Endothelial cell of umbilical vein (primary cell): ENCODE measurements around the gene SECTM1. TPM values are rescaled to one million over a fixed set of nuclear protein-coding genes. Genes with fewer than 3 reads are reported as not detected.

Source experiments
- BruUV-seq: library from RNA; stranded (reverse); fragments of 400-500 nt; replicated peaks from 2 replicates; lab custom pipeline; 2021; lab: Mats Ljungman, UMichigan
- CTCF ChIA-PET: fragments of 300-600, 350-600 bp; sonication (Branson Sonifier 250); formaldehyde crosslinking; loops from one replicate; lab custom pipeline; 2021; ENCODE audit warnings: antibody characterized with exemption, inconsistent platforms; lab: Charles Lee
- POLR2A ChIA-PET: fragments of 300-600, 350-600 bp; sonication (Branson Sonifier 250); formaldehyde crosslinking; loops from one replicate; lab custom pipeline; 2021; ENCODE audit warnings: antibody characterized with exemption, inconsistent platforms; lab: Charles Lee
- DNase-seq: peaks from one replicate; pipeline ENCODE4 v3.0.0-alpha.2; 2011; ENCODE audit warnings: low read depth, low spot score
- FAIRE-seq: peaks from 2 replicates; lab custom pipeline; 2011; peaks lifted over from hg19 to GRCh38; lab: Jason Lieb, UNC
- H2AFZ ChIP-seq: 2 replicates; pipeline ENCODE4 v1.6.0; 2012; ENCODE audit warnings: low read depth, low read length, control low read depth, inconsistent platforms
- H3K27ac ChIP-seq: 2 replicates; pipeline ENCODE4 v1.5.1; 2011; ENCODE audit warnings: low read depth, mild to moderate bottlenecking, control low read depth, low read length, moderate library complexity; ENCODE audit not compliant: insufficient read depth
- H3K27me3 ChIP-seq, 2 experiments: 2 replicates each; pipeline versions ENCODE4 v1.6.0 to v1.6.1; 2011; ENCODE audit warnings: low read length in 2 of 2, mixed read lengths in 1 of 2; ENCODE audit not compliant: control insufficient read depth in 2 of 2, insufficient read depth in 2 of 2
- H3K36me3 ChIP-seq, 2 experiments: 2 replicates in 1 of 2; 3 replicates in 1 of 2; pipeline ENCODE4 v1.5.1; 2011; ENCODE audit warnings: low read length in 2 of 2, mild to moderate bottlenecking in 1 of 2, moderate library complexity in 1 of 2; ENCODE audit not compliant: control insufficient read depth in 2 of 2, insufficient read depth in 2 of 2; ENCODE audit errors: extremely low read depth in 1 of 2
- H3K4me1 ChIP-seq: 3 replicates; pipeline ENCODE4 v1.5.1; 2011; ENCODE audit warnings: mild to moderate bottlenecking, low read length; ENCODE audit not compliant: control insufficient read depth, insufficient read depth; ENCODE audit errors: extremely low read depth
- H3K4me2 ChIP-seq: 2 replicates; pipeline ENCODE4 v1.6.1; 2011; ENCODE audit warnings: low read length, control low read depth, mixed read lengths; ENCODE audit not compliant: insufficient read depth
- H3K4me3 ChIP-seq, 3 experiments: fragments of 200-600 bp in 1 of 3; sonication (generic), shearing (Covaris generic) in 1 of 3; replicated peaks in 1 of 3; 2 replicates each; pipeline ENCODE4 v1.5.1; 2011 to 2016; ENCODE audit warnings: control low read depth in 3 of 3, low read length in 3 of 3, mild to moderate bottlenecking in 2 of 3, inconsistent platforms in 1 of 3, low read depth in 1 of 3, moderate library complexity in 1 of 3; ENCODE audit not compliant: insufficient read depth in 1 of 3
- H3K79me2 ChIP-seq: 2 replicates; pipeline ENCODE4 v1.6.0; 2012; ENCODE audit warnings: low read length, inconsistent platforms; ENCODE audit not compliant: control insufficient read depth, insufficient read depth
- H3K9ac ChIP-seq: replicated peaks from 2 replicates; pipeline ENCODE3; 2011; ENCODE audit warnings: low read length, control low read depth; ENCODE audit not compliant: insufficient read depth; ENCODE audit errors: extremely low read depth
- H3K9me1 ChIP-seq: replicated peaks from 3 replicates; pipeline ENCODE4 v1.6.0; 2011; ENCODE audit warnings: mild to moderate bottlenecking, low read length; ENCODE audit not compliant: control insufficient read depth, insufficient read depth; ENCODE audit errors: extremely low read depth
- H3K9me3 ChIP-seq: replicated peaks from 2 replicates; pipeline ENCODE4 v1.5.1; 2012; ENCODE audit warnings: low read length, inconsistent platforms; ENCODE audit not compliant: control insufficient read depth, insufficient read depth
- H4K20me1 ChIP-seq: replicated peaks from 2 replicates; pipeline ENCODE3; 2011; ENCODE audit warnings: mild to moderate bottlenecking, low read length; ENCODE audit not compliant: control insufficient read depth, insufficient read depth; ENCODE audit errors: extremely low read depth
- CTCF ChIP-seq, 2 donors: IDR thresholded peaks; 1 replicate in 1 of 2; 2 replicates in 1 of 2; pipeline ENCODE4 v1.5.1; 2011; ENCODE audit warnings: low read length in 2 of 2, mild to moderate bottlenecking in 2 of 2, moderate library complexity in 2 of 2, control low read depth in 1 of 2, inconsistent platforms in 1 of 2, low read depth in 1 of 2; ENCODE audit not compliant: insufficient read depth in 1 of 2; ENCODE audit errors: extremely low read depth in 1 of 2
- EZH2 ChIP-seq: IDR thresholded peaks from 2 replicates; pipeline ENCODE4 v1.6.1; 2012; ENCODE audit warnings: borderline replicate concordance, low read depth, mild to moderate bottlenecking, moderate library complexity, low read length, inconsistent platforms; ENCODE audit not compliant: severe bottlenecking
- FOS ChIP-seq: IDR thresholded peaks from 2 replicates; pipeline ENCODE4 v1.6.1; 2011; ENCODE audit warnings: mild to moderate bottlenecking, low read length, moderate library complexity, borderline replicate concordance; ENCODE audit not compliant: insufficient read depth
- GATA2 ChIP-seq: IDR thresholded peaks from 2 replicates; pipeline ENCODE4 v1.7.0; 2011; ENCODE audit warnings: low read depth, mild to moderate bottlenecking, moderate library complexity, mixed read lengths, low read length; ENCODE audit not compliant: insufficient read length, insufficient read depth
- JUN ChIP-seq: IDR thresholded peaks from 2 replicates; pipeline ENCODE4 v1.6.1; 2011; ENCODE audit warnings: borderline replicate concordance, low read depth; ENCODE audit not compliant: insufficient read length, insufficient read depth
- MAX ChIP-seq: IDR thresholded peaks from 2 replicates; pipeline ENCODE4 v1.6.1; 2011; ENCODE audit not compliant: insufficient read depth, insufficient read length
- MYC ChIP-seq: IDR thresholded peaks from one replicate; pipeline ENCODE4 v1.6.1; 2011; ENCODE audit warnings: mild to moderate bottlenecking, low read depth, low read length
- POLR2A ChIP-seq: IDR thresholded peaks from 2 replicates; pipeline ENCODE4 v1.6.1; 2012; ENCODE audit warnings: low read depth, mild to moderate bottlenecking, control low read depth, low read length
- POLR2AphosphoS5 ChIP-seq: IDR thresholded peaks from 2 replicates; pipeline ENCODE4 v1.6.1; 2012; ENCODE audit warnings: low read depth, mild to moderate bottlenecking, control low read depth, low read length, moderate library complexity; ENCODE audit not compliant: insufficient read depth
- dilution Hi-C: fragments of 300-500 bp; cut with MboI; formaldehyde crosslinking; loops from one replicate; pipeline ENCODE4 v1.15.0; 2019; ENCODE audit warnings: low sequenced_read_pairs; ENCODE audit not compliant: extremely low pct_ligation_motif_present
- intact Hi-C: fragments of 100-400 bp; cut with micrococcal nuclease; formaldehyde crosslinking; loops from one replicate; pipeline ENCODE4 v1.10.0; 2022
- polyA plus RNA-seq, 4 experiments: library from polyadenylated mRNA; depleted of rRNA in 3 of 4; stranded (reverse) in 3 of 4; unstranded in 1 of 4; fragments of >200 nt; gene quantifications; 2 replicates each; pipeline versions ENCODE4 v1.2.1 to v1.2.3, GENCODE V29; 2011 to 2012; ENCODE audit warnings: missing spikeins in 1 of 4
- total RNA-seq: library from RNA; stranded (reverse); gene quantifications from 2 replicates; pipeline ENCODE4 v1.2.3, GENCODE V29; 2021

SECTM1 gene
- total and polyA plus RNA-seq, 2 donors (not counting 3 experiments of a cell fraction or from before 2014, with no cell fraction given): 1.9 to 2.3 TPM

GRCh38 chr17:82278786-82279391 is 54.7 kb downstream of the SECTM1 start:
- FAIRE-seq: no peak
- TF ChIP-seq JUN: no peak
- peak; percentile 2 for TF ChIP-seq MAX
- TF ChIP-seq POLR2A: no peak
- Histone ChIP-seq H3K9ac (no peak overlapping the region), H3K79me2 (no peaks in the 10 kb centered on the region), H3K9me3 (no peaks in the 10 kb centered on the region), H3K27me3 (no peaks in the 10 kb centered on the region), H2AFZ (no peak overlapping the region), H3K4me3 (no peak overlapping the region), H3K27ac (no peak overlapping the region), H3K4me2 (no peak overlapping the region), H4K20me1 (no peaks in the 10 kb centered on the region), H3K4me1 (peaks cover 9% of the 10 kb centered on the region), H3K36me3 (no peaks in the 10 kb centered on the region), H3K9me1 (no peaks in the 10 kb centered on the region)
- ChIA-PET POLR2A (no interaction called here), CTCF (no interaction called here)
- intact Hi-C loops (no loop called here), dilution Hi-C loops (no loop called here)
- BruUV-seq: no TSS peak
- no peak for DNase-seq

- FAIRE-seq: no peak
- no peak for TF ChIP-seq POLR2AphosphoS5
- TF ChIP-seq POLR2A: no peak
- no peak for TF ChIP-seq EZH2
- TF ChIP-seq GATA2: no peak
- TF ChIP-seq MYC: no peak
- no peak for TF ChIP-seq FOS
- no peak for TF ChIP-seq CTCF (IDR thresholded peaks at IDR 0.05; ENCODE audit: extremely low read depth in 1 of 2, insufficient read depth in 1 of 2, low read depth in 1 of 2, low read length in 2 of 2)
- TF ChIP-seq MAX: no peak
- no peak for TF ChIP-seq JUN
- H3K79me2 ChIP-seq: no peaks in the 10 kb centered on the region
- no peaks in the 10 kb centered on the region for H3K9me3 ChIP-seq
- no peak overlapping the region for H3K4me2 ChIP-seq
- H3K9ac ChIP-seq: no peak overlapping the region
- intact Hi-C loops (no loop called here), dilution Hi-C loops (no loop called here)
- H4K20me1 ChIP-seq: no peaks in the 10 kb centered on the region
- H3K27ac ChIP-seq: no peak overlapping the region
- no peaks in the 10 kb centered on the region for H3K27me3 ChIP-seq
- H2AFZ ChIP-seq: no peak overlapping the region
- no peak for DNase-seq
- BruUV-seq: no TSS peak
- H3K4me1 ChIP-seq: peaks cover 12% of the 10 kb centered on the region
- H3K4me3 ChIP-seq: no peak overlapping the region
- ChIA-PET CTCF (no interaction called here), POLR2A (no interaction called here)
- H3K9me1 ChIP-seq: no peaks in the 10 kb centered on the region
- H3K36me3 ChIP-seq: no peaks in the 10 kb centered on the region
These were observed 55.3 kb downstream of the SECTM1 start for GRCh38 chr17:82278308-82278707.
